IPS DF 19.7 (cell line): ENCODE measurements around the gene TERT.

Experiments used
- DNase-seq: peaks from one replicate; pipeline ENCODE4 v3.0.0-alpha.2; 2013; ENCODE audit warnings: low read depth, low spot score

TERT gene

GRCh38 chr5:1219098-1219767, 75.6 kb downstream of the TERT start:
- DNase-seq: no peak

- DNase-seq: no peak
Observed at GRCh38 chr5:1218351-1219080, 76.4 kb downstream of the TERT start.

GRCh38 chr5:1217596-1218206, 77.2 kb downstream of the TERT start:
- no peak for DNase-seq

GRCh38 chr5:1216918-1217295, 78.0 kb downstream of the TERT start:
- DNase-seq: no peak

- no peak for DNase-seq
Observed at GRCh38 chr5:1216211-1216917, 78.5 kb downstream of the TERT start.

- no peak for DNase-seq
Observed at GRCh38 chr5:1215320-1216096, 79.4 kb downstream of the TERT start.

GRCh38 chr5:1214936-1215220, 80.0 kb downstream of the TERT start:
- no peak for DNase-seq

GRCh38 chr5:1214163-1214935, 80.5 kb downstream of the TERT start:
- no peak for DNase-seq

GRCh38 chr5:1213508-1214162, 81.2 kb downstream of the TERT start:
- no peak for DNase-seq

- DNase-seq: no peak
Observed at GRCh38 chr5:1212881-1213280, 82.0 kb downstream of the TERT start.

GRCh38 chr5:1212271-1212670, 82.6 kb downstream of the TERT start:
- DNase-seq: no peak

- DNase-seq: no peak
Observed at GRCh38 chr5:1211701-1212100, 83.2 kb downstream of the TERT start.

GRCh38 chr5:1210832-1211251, 84.0 kb downstream of the TERT start:
- DNase-seq: no peak

GRCh38 chr5:1209896-1210776, 84.7 kb downstream of the TERT start:
- no peak for DNase-seq

- DNase-seq: no peak
Observed at GRCh38 chr5:1209489-1209852, 85.4 kb downstream of the TERT start.

- DNase-seq: no peak
Observed at GRCh38 chr5:1208743-1209488, 86.0 kb downstream of the TERT start.

GRCh38 chr5:1208221-1208742, 86.6 kb downstream of the TERT start:
- no peak for DNase-seq

- DNase-seq: no peak
Observed at GRCh38 chr5:1207555-1207954, 87.3 kb downstream of the TERT start.
